ENCODE measurements around the gene RETREG3.

- TF ChIP-seq CTCF (IDR thresholded peaks at IDR 0.05) = no peak
- TF ChIP-seq POLR2A (IDR thresholded peaks at IDR 0.05) = no peak
Observed at GRCh38 chr17:42590886-42591285, 18.3 kb downstream of the RETREG3 start.

Measured in right lobe of liver (tissue), 4 donors.